BLaER1 (cell line): ENCODE measurements around the gene TFDP2.
"Not testable (repeated sequence)": the region's sequence is repeated elsewhere in the genome, so short reads cannot be mapped to it uniquely, and the experiment has no call there.

Experiments
- H3K27ac ChIP-seq: shearing (Covaris generic); formaldehyde crosslinking; 2 replicates; pipeline ENCODE4 v1.8.1; 2022
- H3K27me3 ChIP-seq: shearing (Covaris generic); formaldehyde crosslinking; 2 replicates; pipeline ENCODE4 v1.8.1; 2022
- H3K36me3 ChIP-seq: shearing (Covaris generic); formaldehyde crosslinking; 2 replicates; pipeline ENCODE4 v1.8.1; 2022
- H3K4me1 ChIP-seq: shearing (Covaris generic); formaldehyde crosslinking; 2 replicates; pipeline ENCODE4 v1.8.1; 2022
- H3K4me2 ChIP-seq: shearing (Covaris generic); formaldehyde crosslinking; 2 replicates; pipeline ENCODE4 v1.8.1; 2022
- H3K4me3 ChIP-seq: shearing (Covaris generic); formaldehyde crosslinking; 2 replicates; pipeline ENCODE4 v1.8.1; 2022
- H3K9ac ChIP-seq: shearing (Covaris generic); formaldehyde crosslinking; 2 replicates; pipeline ENCODE4 v1.8.1; 2022
- H3K9me3 ChIP-seq: shearing (Covaris generic); formaldehyde crosslinking; 2 replicates; pipeline ENCODE4 v1.8.1; 2022
- H4K20me1 ChIP-seq: shearing (Covaris generic); formaldehyde crosslinking; 2 replicates; pipeline ENCODE4 v1.8.1; 2022
- Cebpa-rat ChIP-seq: shearing (Covaris generic); IDR thresholded peaks from 2 replicates; pipeline ENCODE4 v1.8.1; 2022

TFDP2 gene

DNA sequence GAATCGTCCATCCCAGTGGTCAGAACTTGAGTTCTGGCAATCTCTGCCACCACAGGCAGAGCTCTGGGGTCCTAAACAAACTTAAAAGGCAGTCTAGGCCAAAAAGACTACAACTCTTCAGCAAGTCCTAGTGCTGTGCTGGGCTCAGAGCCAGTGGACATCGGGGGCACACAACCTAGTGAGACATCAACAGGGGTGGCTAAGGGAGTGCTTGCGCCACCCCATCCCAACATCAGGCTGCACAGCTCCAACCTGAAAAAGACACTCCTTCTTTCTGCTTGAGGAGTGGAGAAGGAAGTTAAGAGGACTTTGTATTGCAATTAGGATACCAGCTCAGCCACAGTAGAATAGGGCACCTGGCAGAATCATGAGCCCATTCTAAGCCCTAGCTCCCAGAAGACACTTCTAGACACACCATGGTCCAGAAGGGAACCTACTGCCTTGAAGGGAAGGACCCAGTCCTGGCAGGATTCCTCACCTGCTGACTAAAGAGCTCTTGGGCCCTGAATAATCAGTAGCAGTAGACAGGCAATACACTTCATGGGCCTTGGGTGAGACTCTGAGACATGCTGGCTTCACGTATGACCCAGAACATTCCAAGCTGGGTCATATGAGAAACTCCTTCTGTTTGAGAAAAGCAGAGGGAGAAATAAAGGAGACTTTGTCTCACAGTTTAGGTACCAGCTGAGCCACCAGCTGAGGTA is 72.0 kb downstream of the TFDP2 start:
- Histone ChIP-seq H3K36me3 (no peaks in the 10 kb centered on the region), H4K20me1 (no peaks in the 10 kb centered on the region), H3K9ac (no peak overlapping the region), H3K4me3 (no peak overlapping the region), H3K27me3 (no peaks in the 10 kb centered on the region), H3K9me3 (0 out of 2 replicates have a peak, but pooled peaks cover 5% of the 10 kb centered on the region), H3K4me2 (no peak overlapping the region), H3K4me1 (no peaks in the 10 kb centered on the region), H3K27ac (no peak overlapping the region)
- TF ChIP-seq Cebpa-rat: no peak

DNA sequence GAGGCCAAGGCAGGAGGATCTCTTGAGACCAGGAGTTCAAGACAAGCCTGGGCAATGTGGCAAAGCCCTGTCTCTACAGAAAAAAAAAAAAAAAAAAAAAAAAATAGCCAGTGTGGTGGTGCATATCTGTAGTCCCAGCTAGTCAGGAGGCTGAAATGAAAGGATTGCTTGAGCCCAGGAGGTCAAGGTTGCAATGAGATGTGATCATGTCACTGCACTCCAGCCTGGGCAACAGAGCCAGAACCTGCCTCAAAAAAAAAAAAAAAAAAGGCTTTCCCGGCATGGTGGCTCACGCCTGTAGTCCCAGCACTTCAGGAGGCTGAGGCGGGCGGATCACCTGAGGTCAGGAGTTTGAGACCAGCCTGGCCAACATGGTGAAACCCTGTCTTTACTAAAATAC is 73.7 kb downstream of the TFDP2 start:
- not testable (repeated sequence) for H3K4me1 ChIP-seq, H4K20me1 ChIP-seq, H3K9me3 ChIP-seq, H3K27me3 ChIP-seq, H3K27ac ChIP-seq, H3K4me3 ChIP-seq, H3K9ac ChIP-seq, H3K36me3 ChIP-seq, H3K4me2 ChIP-seq

DNA sequence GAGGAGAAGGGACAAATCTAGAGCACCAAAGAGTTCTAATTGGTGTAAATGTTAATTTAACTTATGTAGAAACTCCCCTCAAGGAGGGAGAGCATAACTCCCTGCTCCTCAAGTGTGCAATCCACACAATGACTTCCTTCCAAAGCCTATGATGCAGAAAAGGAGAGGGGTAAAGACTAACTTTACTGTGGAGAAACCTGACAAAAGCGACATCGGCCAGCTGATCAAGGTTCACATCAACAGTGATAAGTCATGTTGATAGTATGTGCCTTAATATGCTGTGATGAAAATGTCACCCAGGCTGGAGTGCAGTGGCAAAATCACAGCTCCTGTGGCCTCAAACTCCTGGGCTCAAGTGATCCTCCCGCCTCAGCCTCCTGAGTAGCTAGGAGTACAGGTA is 76.5 kb downstream of the TFDP2 start:
- H3K27me3 ChIP-seq: no peaks in the 10 kb centered on the region
- H3K4me2 ChIP-seq: no peak overlapping the region
- no peak overlapping the region for H3K4me3 ChIP-seq
- H3K9me3 ChIP-seq: no peaks in the 10 kb centered on the region
- no peaks in the 10 kb centered on the region for H3K4me1 ChIP-seq
- no peaks in the 10 kb centered on the region for H3K36me3 ChIP-seq
- H4K20me1 ChIP-seq: no peaks in the 10 kb centered on the region
- no peak for TF ChIP-seq Cebpa-rat
- H3K9ac ChIP-seq: no peak overlapping the region
- no peak overlapping the region for H3K27ac ChIP-seq

DNA sequence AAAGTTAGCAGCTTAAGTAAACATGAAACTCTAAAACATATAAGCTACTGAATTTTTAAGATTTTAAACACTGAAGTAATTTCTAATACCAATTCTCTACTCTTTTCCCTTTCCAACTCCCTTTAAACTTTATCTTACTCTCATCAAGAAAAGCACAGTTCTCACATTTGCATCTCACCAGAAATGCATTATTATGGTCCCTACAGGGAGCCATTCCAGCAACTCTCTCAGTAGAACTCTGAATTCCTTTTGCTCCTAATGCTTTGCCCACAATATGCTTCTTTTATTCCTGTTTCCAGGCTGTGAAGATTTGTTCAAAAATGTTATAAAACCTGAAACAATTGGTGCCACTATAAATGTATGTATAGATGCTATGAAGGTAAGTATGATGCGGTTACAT is 83.4 kb downstream of the TFDP2 start:
- no peaks in the 10 kb centered on the region for H3K9me3 ChIP-seq
- no peaks in the 10 kb centered on the region for H3K36me3 ChIP-seq
- no peak overlapping the region for H3K9ac ChIP-seq
- H3K27ac ChIP-seq: no peak overlapping the region
- no peak for TF ChIP-seq Cebpa-rat
- no peak overlapping the region for H3K4me3 ChIP-seq
- H3K4me2 ChIP-seq: no peak overlapping the region
- no peaks in the 10 kb centered on the region for H4K20me1 ChIP-seq
- no peaks in the 10 kb centered on the region for H3K27me3 ChIP-seq
- H3K4me1 ChIP-seq: no peaks in the 10 kb centered on the region

DNA sequence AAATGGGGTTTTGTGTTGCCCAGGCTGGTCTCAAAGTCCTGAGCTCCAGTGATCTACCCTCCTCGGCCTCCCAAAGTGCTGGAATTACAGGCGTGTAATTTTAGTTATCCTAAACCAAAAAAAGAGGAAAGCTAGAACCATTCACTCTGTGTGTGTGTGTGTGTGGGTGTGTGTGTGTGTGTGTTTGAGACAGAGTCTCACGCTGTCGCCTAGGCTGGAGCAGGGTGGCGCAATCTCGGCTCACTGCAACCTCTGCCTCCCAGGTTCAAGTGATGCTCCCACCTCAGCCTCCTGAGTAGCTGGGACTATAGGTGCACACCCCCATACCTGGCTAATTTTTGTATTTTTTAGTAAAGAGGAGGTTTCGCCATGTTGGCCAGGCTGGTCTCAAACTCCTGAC is 84.0 kb downstream of the TFDP2 start:
- Histone ChIP-seq H3K9me3 (no peaks in the 10 kb centered on the region), H3K27me3 (no peaks in the 10 kb centered on the region), H3K4me3 (no peak overlapping the region), H3K36me3 (no peaks in the 10 kb centered on the region), H3K4me2 (no peak overlapping the region), H3K4me1 (no peaks in the 10 kb centered on the region), H3K27ac (no peak overlapping the region), H4K20me1 (no peaks in the 10 kb centered on the region), H3K9ac (no peak overlapping the region)
- no peak for TF ChIP-seq Cebpa-rat

DNA sequence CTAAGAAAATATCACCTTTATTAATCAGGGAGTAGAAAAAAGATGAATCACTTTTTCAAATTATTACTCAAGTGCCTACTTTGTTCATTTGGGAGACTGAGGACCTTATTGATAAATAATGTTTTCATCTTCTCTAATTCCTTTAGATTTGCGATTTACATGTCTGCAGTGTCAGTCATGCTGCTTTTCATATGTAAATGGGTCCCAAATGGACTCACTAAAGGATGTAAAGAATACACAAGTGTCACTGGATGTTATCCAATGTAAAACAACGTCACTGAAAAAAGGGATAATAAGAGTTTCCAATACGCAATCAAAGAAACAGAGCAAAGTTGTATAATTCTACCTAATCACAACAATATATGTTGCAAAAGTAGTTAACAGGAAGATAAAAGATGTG is 84.9 kb downstream of the TFDP2 start:
- no peaks in the 10 kb centered on the region for H4K20me1 ChIP-seq
- H3K4me3 ChIP-seq: no peak overlapping the region
- no peaks in the 10 kb centered on the region for H3K27me3 ChIP-seq
- H3K9ac ChIP-seq: no peak overlapping the region
- no peak overlapping the region for H3K27ac ChIP-seq
- no peaks in the 10 kb centered on the region for H3K4me1 ChIP-seq
- TF ChIP-seq Cebpa-rat: no peak
- H3K9me3 ChIP-seq: no peaks in the 10 kb centered on the region
- no peaks in the 10 kb centered on the region for H3K36me3 ChIP-seq
- no peak overlapping the region for H3K4me2 ChIP-seq

DNA sequence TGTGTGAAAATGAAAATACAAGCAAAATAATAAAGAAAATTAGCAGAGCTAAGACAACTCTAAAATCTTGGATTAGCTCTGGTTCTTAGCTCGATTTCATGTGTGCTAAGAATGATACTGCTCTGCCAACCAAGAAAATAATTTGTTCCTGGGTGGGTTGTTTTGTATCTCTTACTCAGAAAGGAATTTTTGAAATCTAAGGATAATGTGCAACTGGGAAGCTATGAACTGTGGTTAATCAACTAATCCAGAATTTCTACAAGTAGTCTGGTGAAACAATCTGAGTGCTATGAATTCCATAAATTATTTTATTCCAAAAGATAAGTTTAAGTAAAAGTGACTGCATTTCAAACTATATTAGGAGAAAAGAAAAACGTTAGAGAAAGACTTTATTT is 92.0 kb downstream of the TFDP2 start:
- Histone ChIP-seq H4K20me1 (no peaks in the 10 kb centered on the region), H3K27ac (no peak overlapping the region), H3K9me3 (peaks cover 13% of the 10 kb centered on the region; the same call in 1 of the 2 replicates), H3K4me1 (no peaks in the 10 kb centered on the region), H3K9ac (no peak overlapping the region), H3K4me3 (no peak overlapping the region), H3K36me3 (no peaks in the 10 kb centered on the region), H3K27me3 (no peaks in the 10 kb centered on the region), H3K4me2 (no peak overlapping the region)
- TF ChIP-seq Cebpa-rat: no peak

DNA sequence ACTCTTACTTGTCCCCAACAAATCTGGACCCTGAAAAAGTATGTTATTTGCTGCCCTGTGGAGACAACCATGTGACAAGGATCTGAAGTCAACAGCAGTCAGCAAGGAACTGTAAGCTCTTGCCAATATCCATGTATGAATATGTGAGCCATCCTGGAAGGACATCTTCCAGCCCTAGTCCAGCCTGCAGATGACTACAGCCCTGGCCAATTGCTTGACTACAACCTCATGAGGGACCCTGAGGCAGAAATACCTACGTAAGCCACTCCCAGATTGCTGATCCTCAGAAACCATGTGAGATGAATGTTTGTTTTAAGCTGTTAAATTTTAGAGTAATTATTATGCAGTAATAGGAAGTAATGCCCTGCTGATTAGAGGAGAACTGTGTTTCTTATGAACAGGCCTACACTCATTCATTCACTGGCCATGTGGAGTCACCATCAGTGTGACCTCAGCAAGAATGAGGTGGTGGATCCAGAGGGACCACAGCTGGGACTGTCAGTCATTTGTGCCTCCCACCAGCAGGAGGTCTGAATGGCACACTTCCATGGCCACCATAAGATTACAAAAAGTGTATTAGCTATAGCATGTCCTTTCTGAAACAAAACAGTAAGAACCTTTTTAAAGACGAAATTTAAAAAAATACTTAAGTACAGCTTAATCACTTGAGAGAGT is 92.6 kb downstream of the TFDP2 start:
- no peak for TF ChIP-seq Cebpa-rat
- Histone ChIP-seq H3K4me2 (no peak overlapping the region), H3K27ac (no peak overlapping the region), H3K27me3 (no peaks in the 10 kb centered on the region), H3K36me3 (no peaks in the 10 kb centered on the region), H4K20me1 (no peaks in the 10 kb centered on the region), H3K4me1 (no peaks in the 10 kb centered on the region), H3K4me3 (no peak overlapping the region), H3K9ac (no peak overlapping the region), H3K9me3 (peaks cover 13% of the 10 kb centered on the region; the same call in 1 of the 2 replicates)

DNA sequence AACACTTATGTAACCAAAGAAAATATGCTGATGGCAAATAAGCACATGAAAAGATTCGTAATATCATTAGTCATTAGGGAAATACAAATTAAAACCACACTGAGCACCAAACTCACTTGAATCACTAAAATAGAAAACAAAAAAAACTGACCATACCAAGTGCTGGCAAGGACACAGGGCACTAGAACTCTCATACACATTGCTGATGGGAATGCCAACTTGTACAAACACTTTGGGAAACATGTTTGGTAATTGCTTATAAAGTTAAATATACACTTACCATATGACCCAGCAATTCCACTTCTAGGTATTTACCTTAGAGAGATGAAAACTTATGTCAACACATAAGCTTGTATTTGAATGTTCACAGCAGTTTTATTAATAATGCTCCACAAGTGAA is 95.5 kb downstream of the TFDP2 start:
- H3K9ac ChIP-seq: no peak overlapping the region

DNA sequence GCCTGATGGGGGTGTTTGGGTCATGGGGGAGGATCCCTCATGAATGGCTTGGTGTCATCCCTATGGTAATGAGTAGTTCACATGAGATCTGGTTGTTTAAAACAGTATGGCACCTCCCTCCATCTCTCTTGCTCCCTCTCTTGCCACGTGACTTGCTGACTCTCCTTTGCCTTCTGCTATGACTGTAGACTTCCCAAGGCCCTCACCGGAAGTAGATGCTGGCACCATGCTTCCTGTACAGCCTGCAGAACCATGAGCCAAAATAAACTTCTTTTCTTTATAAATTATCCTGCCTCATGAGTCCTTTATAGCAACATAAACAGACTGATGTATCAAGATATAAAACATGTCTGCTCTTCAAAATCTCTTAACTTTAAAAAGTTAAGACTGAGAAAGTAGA is 96.1 kb downstream of the TFDP2 start:
- Histone ChIP-seq H3K4me1 (no peaks in the 10 kb centered on the region), H3K9me3 (peaks cover 13% of the 10 kb centered on the region; the same call in 1 of the 2 replicates), H3K4me2 (no peak overlapping the region), H3K4me3 (no peak overlapping the region), H4K20me1 (no peaks in the 10 kb centered on the region), H3K27me3 (no peaks in the 10 kb centered on the region), H3K36me3 (no peaks in the 10 kb centered on the region), H3K27ac (no peak overlapping the region), H3K9ac (no peak overlapping the region)
- no peak for TF ChIP-seq Cebpa-rat

More for the DNA sequence above, 95.5 kb downstream of the TFDP2 start:
- no peak for TF ChIP-seq Cebpa-rat
- Histone ChIP-seq H3K4me2 (no peak overlapping the region), H3K27ac (no peak overlapping the region), H3K4me3 (no peak overlapping the region), H3K27me3 (no peaks in the 10 kb centered on the region), H3K36me3 (no peaks in the 10 kb centered on the region), H4K20me1 (no peaks in the 10 kb centered on the region), H3K9me3 (peaks cover 13% of the 10 kb centered on the region; the same call in 1 of the 2 replicates), H3K4me1 (no peaks in the 10 kb centered on the region)
